Activated CD4-positive, alpha-beta T cell treated with anti-CD3 and anti-CD28 coated beads for 4 hours (primary cell): Measurements from ENCODE around the gene SLC39A6.
A peak's percentile ranks its signal among the peaks of the same experiment; 100 is the strongest.
"Not testable (repeated sequence)": the region's sequence is repeated elsewhere in the genome, so short reads cannot be mapped to it uniquely, and the experiment has no call there.

Experiments used
- DNase-seq, 2 donors: peaks; one replicate each; pipeline ENCODE4 v3.0.0-alpha.2; 2020

The SLC39A6 gene

DNA sequence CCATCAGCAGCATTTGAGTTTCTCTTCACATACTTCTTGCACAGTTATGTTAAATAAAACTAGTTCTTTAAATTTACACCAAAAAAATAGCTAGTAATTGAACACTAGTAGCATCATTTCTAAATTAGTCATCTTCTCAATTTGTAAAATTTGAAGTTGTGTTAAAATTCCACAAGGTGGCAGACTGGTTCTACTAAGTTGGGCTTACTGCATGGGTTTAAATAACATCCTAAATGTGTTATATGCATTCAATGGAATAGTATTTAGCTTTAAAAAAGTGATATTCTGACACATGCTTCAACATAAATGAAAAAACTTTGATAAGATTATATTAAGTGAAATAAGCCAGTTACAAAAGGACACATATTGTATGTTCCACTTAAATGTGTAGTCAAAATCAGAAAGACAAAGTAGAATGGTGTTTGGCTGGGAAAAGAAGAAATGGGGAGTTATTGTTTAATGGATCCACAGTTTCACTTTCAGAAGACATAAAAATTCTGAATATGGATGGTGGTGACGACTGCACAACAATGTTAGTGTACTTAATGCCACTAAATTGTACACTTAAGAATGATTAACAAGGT lies 33.1 kb downstream of the SLC39A6 start:
- no peak for DNase-seq

DNA sequence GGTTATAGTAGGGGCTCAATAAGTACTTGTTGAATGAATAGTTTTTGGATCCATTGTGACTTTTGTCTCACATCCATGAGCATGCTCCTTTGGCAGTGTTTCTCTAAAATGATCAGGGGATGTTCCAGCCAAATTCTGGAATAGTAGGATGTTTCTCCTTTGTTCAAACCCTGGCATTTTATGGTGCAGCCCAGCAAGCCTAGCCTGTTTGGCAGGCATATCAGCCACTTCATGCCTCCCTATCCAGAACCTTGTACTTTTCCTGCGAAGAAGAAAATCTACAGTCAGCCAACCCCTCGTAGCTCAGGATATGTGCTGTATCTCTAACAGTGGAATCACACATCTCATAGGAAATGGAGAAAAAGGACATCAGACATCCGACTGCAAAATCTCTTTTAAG lies 34.7 kb downstream of the SLC39A6 start:
- DNase-seq = no peak

DNA sequence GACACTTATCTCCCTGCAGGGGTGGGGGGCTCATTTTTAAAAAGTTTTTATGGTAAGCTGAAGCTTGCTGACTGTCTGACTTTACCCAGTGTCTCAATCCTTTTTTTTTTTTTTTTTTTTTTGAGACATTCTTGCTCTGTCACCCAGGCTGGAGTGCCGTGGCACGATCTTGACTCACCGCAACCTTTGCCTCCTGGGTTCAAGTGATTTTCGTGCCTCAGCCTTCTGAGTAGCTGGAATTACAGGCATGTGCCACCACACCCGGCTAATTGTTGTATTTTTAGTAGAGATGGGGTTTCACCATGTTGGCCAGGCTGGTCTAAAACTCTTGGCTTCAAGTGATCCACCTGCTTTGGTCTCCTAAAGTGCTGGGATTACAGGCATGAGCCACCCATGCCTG lies 37.0 kb downstream of the SLC39A6 start:
- DNase-seq = not testable (repeated sequence)

DNA sequence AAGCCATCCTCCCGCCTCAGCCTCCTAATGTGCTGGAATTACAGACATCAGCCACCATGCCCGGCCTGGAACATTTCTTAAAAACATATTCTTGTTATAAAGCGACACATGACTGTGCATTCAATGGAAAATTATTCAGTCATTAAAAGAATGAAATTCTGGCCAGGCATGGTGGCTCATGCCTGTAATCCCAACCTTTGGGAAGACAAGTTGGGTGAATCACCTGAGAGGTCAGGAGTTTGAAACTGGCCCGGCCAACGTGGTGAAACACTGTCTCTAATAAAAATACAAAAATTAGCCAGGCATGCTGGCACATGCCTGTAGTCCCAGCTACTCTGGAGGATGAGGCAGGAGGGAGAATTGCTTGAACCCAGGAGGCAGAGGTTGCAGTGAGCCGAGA lies 40.1 kb downstream of the SLC39A6 start:
- DNase-seq = no peak

DNA sequence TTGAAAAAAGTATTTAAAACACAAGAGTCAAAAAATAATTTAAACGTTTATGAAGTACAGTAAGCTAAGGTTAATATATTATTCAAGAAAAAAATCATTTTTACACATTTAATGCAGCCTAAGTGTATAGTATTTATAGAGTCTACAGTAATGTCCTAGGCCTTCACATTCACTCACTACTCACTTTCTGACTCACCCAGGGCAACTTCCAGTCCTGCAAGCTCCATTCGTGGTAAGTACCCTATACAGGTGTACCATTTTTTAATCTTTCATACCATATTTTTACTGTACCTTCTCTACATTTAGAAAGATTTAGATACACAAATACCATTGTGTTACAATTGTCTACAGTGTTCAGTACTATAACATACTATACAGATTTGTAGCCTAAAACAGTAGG lies 40.9 kb downstream of the SLC39A6 start:
- DNase-seq = no peak

DNA sequence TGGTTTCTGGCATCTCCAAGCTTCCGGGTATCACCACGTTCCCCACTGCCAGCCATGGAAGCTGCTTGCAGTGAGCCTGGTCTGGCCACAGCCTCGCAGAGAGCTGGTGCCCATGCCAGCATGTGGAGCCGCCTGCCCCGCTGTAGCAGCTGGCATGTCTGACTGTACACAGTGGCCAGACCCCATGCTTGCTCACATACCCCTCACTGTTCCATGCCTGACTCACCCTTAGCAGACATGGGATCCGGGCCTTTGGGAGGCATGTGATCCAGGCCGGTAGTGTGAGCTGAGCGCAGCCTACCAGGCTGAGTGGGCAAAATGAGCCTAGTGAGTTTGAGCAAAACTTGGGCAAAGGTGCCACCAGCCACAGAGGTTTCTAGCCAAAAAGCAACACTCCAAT lies 43.0 kb downstream of the SLC39A6 start:
- no peak for DNase-seq

DNA sequence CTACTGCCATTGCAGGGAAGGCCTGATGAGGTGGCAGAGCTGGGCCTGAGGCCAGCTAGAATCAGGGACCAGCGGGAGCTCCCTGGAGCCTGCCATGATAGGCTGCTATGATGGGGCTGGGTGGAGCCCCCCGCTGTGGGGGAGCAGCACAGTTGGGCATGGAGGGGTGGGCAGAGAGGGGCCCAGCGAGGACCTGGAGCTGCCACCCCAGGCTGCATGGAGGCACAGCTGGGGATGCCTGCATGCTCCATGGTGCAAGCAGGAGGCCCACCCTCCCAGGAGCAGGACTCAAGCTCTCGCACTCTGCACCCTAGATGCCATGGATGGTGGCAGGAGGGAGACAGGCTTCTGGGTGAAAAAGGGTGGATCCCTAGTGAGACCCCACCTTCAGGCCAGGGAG lies 43.9 kb downstream of the SLC39A6 start:
- no peak for DNase-seq

DNA sequence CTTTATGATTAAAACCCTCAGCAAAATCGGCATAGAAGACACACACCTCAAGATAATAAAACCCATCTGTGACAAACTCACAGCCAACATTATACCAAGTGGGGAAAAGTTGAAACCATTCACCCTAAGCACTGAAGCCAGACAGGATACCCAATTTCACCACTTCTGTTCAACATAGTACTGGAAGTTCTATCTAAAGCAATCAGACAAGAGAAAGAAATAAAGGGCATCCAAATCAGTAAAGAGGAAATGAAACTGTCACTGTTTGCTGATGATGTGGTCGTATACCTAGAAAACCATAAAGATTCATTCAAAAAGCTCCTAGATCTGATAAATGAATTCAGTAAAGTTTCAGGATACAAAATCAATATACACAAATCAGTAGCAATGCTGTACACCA lies 45.4 kb downstream of the SLC39A6 start:
- no peak for DNase-seq

DNA sequence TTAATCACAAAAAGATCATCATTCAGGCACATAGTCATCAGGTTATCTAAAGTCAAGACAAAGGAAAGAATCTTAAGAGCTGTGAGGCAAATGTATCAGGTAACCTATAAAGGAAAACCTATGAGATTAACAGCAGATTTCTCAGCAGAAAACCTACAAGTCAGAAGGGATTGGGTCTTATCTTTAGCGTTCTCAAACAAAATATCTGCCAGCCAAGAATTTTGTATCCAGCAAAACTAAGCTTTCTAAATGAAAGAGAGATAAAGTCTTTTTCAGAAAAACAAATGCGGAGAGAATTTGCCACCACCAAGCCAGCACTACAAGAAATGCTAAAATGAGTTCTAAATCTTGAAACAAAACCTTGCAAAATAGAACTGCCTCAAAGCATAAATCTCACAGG lies 48.0 kb downstream of the SLC39A6 start:
- DNase-seq = not testable (repeated sequence)

DNA sequence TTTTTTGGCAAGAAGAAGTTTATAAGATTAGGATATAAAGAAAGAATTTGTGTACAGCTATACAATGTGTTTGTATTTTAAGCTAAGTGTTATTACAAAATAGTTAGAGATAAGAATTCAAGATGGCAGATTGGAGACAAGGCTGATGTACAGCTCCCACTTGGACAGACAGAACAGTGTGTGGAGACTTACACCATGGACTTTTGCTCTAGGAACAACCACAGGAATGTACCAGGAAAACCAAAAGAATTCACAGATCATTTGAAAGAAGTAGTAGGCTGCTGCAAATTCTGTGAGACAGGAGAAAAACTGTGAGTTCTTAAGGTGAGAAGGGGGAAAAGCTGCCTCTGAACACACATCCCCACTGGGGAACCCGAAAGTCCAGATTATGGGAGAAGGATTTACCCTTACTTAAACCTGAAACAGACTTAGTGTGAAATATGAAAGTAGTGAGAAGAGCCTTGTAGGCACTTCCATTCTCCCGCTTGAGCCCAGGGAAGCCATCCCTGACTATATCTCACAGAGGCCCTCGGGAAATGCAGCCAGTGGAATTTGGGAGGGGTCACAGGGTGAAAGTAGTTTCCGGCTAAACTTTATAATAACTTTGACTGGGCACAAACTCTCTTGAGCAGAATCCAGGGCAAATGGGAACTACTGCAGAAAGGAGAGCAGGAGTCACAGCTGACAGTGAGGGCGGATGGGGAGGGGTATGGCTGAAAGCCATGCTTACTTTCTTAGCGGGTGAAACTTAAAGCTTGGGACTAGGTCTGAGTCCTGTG lies 50.2 kb downstream of the SLC39A6 start:
- DNase-seq = no peak

DNA sequence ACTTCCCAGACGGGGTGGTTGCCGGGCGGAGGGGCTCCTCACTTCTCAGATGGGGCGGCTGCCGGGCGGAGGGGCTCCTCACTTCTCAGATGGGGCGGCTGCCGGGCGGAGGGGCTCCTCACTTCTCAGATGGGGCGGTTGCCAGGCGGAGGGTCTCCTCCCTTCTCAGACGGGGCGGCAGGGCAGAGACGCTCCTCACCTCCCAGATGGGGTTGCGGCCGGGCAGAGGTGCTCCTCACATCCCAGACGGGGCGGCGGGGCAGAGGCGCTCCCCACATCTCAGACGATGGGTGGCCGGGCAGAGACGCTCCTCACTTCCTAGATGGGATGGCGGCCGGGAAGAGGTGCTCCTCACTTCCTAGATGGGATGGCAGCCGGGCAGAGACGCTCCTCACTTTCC lies 51.4 kb downstream of the SLC39A6 start:
- DNase-seq = not testable (repeated sequence)

DNA sequence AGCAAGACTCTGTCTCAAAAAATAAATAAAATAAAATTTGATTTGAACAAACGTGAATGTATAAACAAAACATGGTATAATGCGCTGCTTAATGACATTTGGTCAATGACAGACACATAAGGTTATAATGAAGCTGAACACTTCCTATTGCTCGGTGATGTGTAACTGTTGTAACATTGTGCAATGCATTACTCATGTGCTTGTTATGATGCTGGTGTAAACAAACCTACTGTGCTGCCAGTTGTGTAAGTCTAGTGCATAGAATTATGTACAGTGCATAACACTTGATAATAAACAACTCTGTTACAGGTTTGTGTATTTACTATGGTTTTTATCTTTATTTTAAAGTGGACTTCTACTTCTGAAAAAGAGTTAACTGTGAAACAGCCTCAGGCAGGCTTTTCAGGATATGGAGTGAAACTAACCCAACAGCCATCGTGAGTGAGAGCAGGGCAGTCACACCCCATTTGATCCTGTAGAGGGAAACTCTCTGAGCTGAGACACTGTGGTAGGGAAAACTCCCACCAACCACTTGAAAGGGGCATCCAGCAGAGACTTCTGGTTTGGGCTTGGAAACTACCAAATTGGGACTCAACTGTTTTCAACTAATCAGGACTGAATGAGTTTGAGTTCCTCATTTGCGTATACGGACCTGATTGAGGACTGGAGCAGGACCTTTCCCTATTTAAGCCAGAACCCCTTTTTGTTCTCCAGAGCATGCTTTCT lies 53.1 kb downstream of the SLC39A6 start:
- DNase-seq = no peak

DNA sequence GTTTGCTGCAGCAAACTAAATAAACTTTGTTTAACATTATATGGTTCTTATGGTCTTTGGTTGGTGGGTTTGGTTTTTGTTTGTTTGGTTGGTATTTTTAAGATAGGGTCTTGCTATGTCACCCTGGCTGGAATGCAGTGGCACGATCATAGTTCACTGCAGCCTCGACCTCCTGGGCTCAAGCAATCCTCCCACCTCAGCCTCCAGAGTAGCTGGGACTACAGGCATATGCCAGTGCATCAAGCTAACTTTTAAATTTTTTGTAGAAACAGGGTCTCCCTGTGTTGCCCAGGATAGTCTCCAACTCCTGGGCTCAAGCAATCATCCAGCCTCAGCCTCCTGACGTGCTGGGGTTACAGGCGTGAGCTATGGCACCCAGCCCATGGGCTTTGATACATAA lies 54.7 kb downstream of the SLC39A6 start:
- no peak for DNase-seq

DNA sequence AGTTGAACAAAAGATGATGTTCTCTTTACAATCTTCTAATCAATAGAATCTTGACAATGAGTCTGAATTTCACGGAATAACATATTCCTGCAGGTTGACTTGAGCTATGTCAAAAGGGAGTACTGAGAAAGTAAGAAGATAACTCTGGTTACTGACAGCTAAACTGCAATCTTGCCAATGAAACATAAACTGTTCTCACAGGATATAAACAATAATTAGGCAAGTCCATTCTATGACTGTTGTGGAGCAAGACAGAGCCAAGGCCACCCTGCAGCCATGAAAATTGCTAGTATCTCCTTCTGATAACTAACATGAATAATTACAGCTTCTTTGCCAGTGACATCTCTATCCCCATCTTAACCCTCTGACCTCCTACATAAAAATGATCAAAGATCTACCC lies 55.5 kb downstream of the SLC39A6 start:
- DNase-seq = no peak

DNA sequence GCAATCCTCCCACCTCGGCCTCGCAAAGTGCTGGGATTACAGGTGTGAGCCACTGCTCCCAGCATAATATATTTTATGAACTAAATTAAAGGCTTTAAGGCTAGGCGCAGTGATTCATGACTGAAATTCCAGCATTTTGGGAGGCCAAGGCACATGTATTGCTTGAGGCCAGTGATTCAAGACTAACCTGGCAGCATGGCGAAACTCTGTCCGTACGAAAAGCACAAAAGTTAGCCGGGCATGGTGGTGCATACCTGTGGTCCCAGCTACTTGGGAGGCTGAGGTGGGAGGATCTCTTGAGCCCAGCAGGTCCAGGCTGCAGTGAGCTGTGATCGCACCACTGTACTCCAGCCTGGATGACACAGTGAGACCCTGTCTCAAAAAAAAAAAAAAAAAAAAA lies 56.7 kb downstream of the SLC39A6 start:
- DNase-seq = not testable (repeated sequence)

DNA sequence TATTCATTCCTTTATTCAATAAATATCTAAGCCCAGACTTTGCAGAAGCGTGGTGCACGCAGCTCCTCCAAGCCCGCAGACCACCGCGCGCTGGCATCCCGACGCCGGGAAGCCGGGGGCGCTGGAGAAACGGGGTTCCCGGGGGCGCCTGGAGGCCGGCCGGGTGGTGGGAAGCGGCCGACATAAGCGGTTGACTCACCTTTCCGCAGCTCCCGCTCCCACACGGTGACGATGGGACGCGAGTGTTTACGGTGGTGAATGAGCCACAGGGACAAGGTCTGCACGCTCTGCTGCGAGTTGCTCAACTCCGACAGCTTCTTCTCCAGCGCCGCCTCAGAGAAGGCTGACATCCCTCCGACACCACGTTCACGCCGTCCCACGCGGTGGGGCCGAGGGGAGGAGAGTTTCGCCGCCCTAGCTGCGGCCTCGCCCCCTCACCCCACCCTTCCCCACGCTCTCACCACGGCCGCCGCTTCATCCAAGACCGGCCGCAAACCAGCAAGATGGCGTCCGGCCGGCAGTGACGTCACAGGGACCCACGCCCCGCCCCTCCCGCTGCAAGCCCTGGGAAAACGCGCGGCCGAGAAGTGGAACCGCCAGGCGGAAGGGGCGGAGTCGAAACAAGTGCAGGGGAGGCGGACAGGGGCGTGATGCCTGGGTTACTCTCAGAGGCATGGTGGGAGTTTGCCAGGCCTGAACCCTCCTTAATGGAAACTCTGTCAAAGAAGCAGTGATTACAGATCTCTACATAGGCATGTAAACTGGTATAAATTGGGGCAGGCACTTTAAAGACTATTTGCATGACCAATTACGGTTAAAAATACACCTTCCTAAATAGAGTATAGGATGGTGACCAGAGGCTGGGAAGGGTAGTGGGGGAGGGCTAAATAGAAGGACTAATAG lies 61.8 kb downstream of the SLC39A6 start, which contains the start of gene RPRD1A:
TSS of gene RPRD1A (minus strand) at position 505 of the 903 bp plus-strand sequence. CDS start at position 350, 155 bp downstream.
- peak; percentile 98 to 99 for DNase-seq

DNA sequence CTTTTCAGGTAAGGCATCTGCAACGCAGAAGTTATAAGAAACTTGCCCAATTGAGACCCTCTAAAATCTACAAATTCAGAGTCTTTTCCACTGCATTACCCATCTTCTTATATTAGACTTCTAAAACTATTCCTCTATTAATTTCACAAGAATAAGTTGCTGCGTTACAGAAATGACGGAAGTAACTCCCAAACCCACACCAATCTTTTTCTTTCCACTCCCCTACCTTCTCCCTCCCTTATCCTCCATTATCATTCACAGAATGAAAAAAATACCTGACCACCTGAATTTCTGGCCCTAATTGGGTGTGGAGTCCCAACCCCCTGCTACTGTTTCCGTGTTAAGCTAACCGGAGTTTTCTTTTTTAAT lies 62.5 kb downstream of the SLC39A6 start:
- DNase-seq = no peak

DNA sequence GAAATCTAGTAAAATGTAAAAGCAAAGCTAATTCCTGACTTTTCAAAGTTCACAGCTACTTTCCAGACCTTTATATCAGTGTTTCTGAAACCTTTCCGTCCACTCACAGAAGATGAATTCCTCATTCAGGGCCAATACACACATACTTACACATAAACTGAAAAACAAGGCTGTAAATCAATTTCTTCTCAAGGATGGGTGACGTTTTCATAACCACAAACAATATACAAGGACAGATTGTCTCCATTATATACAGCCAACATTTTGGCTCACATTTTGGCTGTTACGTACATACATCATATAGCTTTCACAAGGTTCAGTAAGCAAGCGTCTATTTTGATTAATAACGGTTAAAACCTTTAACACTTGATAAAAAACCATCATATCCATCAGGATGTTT lies 63.1 kb downstream of the SLC39A6 start:
- DNase-seq = no peak

DNA sequence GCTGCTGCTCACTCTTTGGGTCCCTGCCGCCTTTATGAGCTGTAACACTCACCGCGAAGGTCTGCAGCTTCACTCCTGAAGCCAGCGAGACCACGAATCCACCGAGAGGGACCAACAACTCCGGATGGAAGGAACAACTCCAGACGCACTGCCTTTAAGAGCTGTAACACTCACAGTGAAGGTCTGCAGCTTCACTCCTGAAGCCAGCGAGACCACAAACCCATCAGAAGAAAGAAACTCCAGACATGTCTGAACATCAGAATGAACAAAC lies 64.4 kb downstream of the SLC39A6 start:
- DNase-seq = not testable (repeated sequence)

DNA sequence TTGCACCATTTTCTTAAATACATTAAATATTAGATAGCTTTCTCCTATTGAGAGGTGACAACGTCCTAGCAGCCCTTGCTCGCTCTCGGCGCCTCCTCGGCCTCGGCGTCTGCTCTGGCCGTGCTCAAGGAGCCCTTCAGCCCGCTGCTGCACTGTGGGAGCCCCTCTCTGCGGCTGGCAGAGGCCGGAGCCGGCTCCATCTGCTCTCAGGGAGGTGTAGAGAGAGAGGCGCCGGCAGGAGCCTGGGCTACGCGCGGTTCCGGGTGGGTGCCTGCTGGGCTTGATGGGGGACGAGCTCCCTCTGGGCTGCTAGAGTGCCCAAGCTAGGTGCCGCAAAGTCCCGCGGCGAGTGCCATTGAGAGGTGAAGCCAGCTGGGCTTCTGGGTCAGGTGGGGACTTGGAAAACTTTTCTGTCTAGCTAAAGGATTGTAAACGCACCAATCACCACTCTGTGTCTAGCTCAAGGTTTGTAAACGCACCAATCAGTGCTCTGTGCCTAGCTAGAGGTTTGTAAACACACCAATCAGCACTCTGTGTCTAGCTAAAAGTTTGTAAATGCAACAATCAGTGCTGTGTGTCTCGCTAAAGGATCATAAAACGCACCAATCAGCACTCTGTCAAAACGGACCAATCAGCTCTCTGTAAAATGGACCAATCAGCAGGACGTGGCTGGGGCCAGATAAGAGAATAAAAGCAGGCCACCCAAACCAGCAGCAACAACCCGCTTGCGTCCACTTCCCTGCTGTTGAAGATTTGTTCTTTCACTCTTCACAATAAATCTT lies 64.9 kb downstream of the SLC39A6 start:
- DNase-seq = no peak

DNA sequence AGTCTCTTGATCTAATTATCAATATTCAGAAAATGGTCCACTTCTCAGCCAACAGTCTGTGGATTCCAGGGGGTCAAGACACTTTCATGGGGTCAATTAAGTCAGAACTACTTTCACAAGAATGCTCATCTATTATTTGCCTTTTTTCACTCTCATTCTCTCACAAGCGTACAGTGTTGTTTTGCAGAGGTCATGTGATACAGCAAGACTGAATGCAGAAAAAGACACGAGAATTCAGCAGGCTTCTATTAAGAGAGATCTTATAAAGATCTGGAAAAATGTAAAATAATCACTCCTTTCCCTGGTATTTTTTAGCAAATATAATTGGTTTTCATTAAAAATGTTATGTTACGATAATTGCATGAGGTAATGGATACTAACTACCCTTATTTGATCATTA lies 70.5 kb downstream of the SLC39A6 start:
- no peak for DNase-seq
